Neural progenitor cell (in vitro differentiated cells): ENCODE data around the gene BARX2. TPM values are rescaled to one million over a fixed set of nuclear protein-coding genes. Genes with fewer than 3 reads are reported as not detected.

Source experiments
- DNase-seq: peaks from one replicate; pipeline ENCODE4 v3.0.0-alpha.2; 2016; ENCODE audit warnings: low spot score
- H2AFZ ChIP-seq: fragments of 200-600 bp; sonication (generic); replicated peaks from 2 replicates; pipeline ENCODE4 v1.6.1; 2016; ENCODE audit warnings: antibody characterized with exemption
- H3F3A ChIP-seq: fragments of 200-600 bp; sonication (generic); 2 replicates; pipeline ENCODE4 v1.6.1; 2016; ENCODE audit warnings: antibody characterized with exemption, low read depth
- H3K27ac ChIP-seq: fragments of 200-600 bp; sonication (generic); 2 replicates; pipeline ENCODE4 v1.5.1; 2016; ENCODE audit warnings: mild to moderate bottlenecking
- H3K27me3 ChIP-seq: fragments of 200-600 bp; sonication (generic); 2 replicates; pipeline ENCODE4 v1.6.1; 2016; ENCODE audit warnings: mild to moderate bottlenecking, moderate library complexity
- H3K36me3 ChIP-seq: fragments of 200-600 bp; sonication (generic); 2 replicates; pipeline ENCODE4 v1.5.1; 2016
- H3K4me1 ChIP-seq: fragments of 200-600 bp; sonication (generic); 2 replicates; pipeline ENCODE4 v1.6.1; 2016; ENCODE audit warnings: mixed run types
- H3K4me2 ChIP-seq: fragments of 200-600 bp; sonication (generic); 2 replicates; pipeline ENCODE4 v1.6.1; 2016
- H3K4me3 ChIP-seq: fragments of 200-600 bp; sonication (generic); 2 replicates; pipeline ENCODE4 v1.5.1; 2016
- H3K79me2 ChIP-seq: fragments of 200-600 bp; sonication (generic); 2 replicates; pipeline ENCODE4 v1.6.1; 2016; ENCODE audit warnings: low read depth
- H3K9ac ChIP-seq: fragments of 200-600 bp; sonication (generic); 2 replicates; pipeline ENCODE4 v1.6.1; 2016
- H3K9me3 ChIP-seq: fragments of 200-600 bp; sonication (generic); 2 replicates; pipeline ENCODE4 v1.5.1; 2016; ENCODE audit warnings: low read depth
- H4K20me1 ChIP-seq: fragments of 200-600 bp; sonication (generic); 2 replicates; pipeline ENCODE4 v1.6.1; 2016; ENCODE audit warnings: low read depth
- H3K27ac Mint-ChIP-seq: 3 replicates; pipeline ENCODE4 v1.8.0; 2021; ENCODE audit warnings: mixed read lengths
- H3K27me3 Mint-ChIP-seq: 2 replicates; pipeline ENCODE4 v1.8.0; 2022; ENCODE audit warnings: low read depth, mild to moderate bottlenecking, inconsistent platforms, moderate library complexity, mixed read lengths; ENCODE audit not compliant: insufficient read depth
- H3K36me3 Mint-ChIP-seq: 3 replicates; pipeline ENCODE4 v1.8.0; 2021; ENCODE audit warnings: mixed read lengths
- H3K4me1 Mint-ChIP-seq: 3 replicates; pipeline ENCODE4 v1.8.0; 2021; ENCODE audit warnings: mixed read lengths
- H3K4me3 Mint-ChIP-seq: 3 replicates; pipeline ENCODE4 v1.8.0; 2021; ENCODE audit warnings: mild to moderate bottlenecking, moderate library complexity, mixed read lengths
- H3K9me3 Mint-ChIP-seq: 3 replicates; pipeline ENCODE4 v1.8.0; 2020; ENCODE audit warnings: mixed read lengths
- CTCF ChIP-seq: fragments of 200-600 bp; sonication (generic); IDR thresholded peaks from 2 replicates; pipeline ENCODE4 v1.5.1; 2017; ENCODE audit warnings: antibody characterized with exemption, mild to moderate bottlenecking
- EZH2 ChIP-seq: fragments of 200-600 bp; sonication (generic); IDR thresholded peaks from 2 replicates; pipeline ENCODE4 v1.6.1; 2017; ENCODE audit warnings: antibody characterized with exemption, mild to moderate bottlenecking, moderate library complexity
- EZH2phosphoT487 ChIP-seq: fragments of 200-600 bp; sonication (generic); IDR thresholded peaks from 2 replicates; pipeline ENCODE4 v1.6.1; 2017; ENCODE audit warnings: antibody characterized with exemption
- total RNA-seq: library from RNA; depleted of rRNA; stranded (reverse); fragments of >200 nt; gene quantifications from 2 replicates; pipeline ENCODE4 v1.2.3, GENCODE V29; 2015; ENCODE audit warnings: low replicate concordance

Gene BARX2
- total RNA-seq, 1 donor from 2014 or later, result not detected

- Histone ChIP-seq H3F3A (no peaks in the 10 kb centered on the region), H3K9ac (no peak overlapping the region), H3K9me3 (peaks cover 10% of the 10 kb centered on the region), H2AFZ (no peak overlapping the region), H3K27ac (no peak overlapping the region), H3K4me1 (no peaks in the 10 kb centered on the region), H3K36me3 (no peaks in the 10 kb centered on the region), H3K27me3 (no peaks in the 10 kb centered on the region), H3K4me2 (no peak overlapping the region), H4K20me1 (no peaks in the 10 kb centered on the region), H3K4me3 (no peak overlapping the region), H3K79me2 (no peaks in the 10 kb centered on the region)
- Mint-ChIP-seq H3K27me3 (peaks cover 2% of the 10 kb centered on the region), H3K9me3 (peaks cover 11% of the 10 kb centered on the region), H3K36me3 (no peaks in the 10 kb centered on the region), H3K4me1 (peaks cover 4% of the 10 kb centered on the region), H3K27ac (no peak overlapping the region), H3K4me3 (no peak overlapping the region)
- TF ChIP-seq EZH2phosphoT487 (no peak), CTCF (no peak), EZH2 (no peak)
- DNase-seq, result no peak
Measured at GRCh38 chr11:129426776-129427175, 51.1 kb downstream of the BARX2 start.

- H4K20me1 ChIP-seq, result no peaks in the 10 kb centered on the region
- H3K9me3 ChIP-seq, result peaks cover 10% of the 10 kb centered on the region
- peaks cover 2% of the 10 kb centered on the region for H3K27me3 Mint-ChIP-seq
- H3K4me3 Mint-ChIP-seq, result no peak overlapping the region
- no peak overlapping the region for H3K9ac ChIP-seq
- H3K4me1 ChIP-seq, result no peaks in the 10 kb centered on the region
- no peak overlapping the region for H3K27ac Mint-ChIP-seq
- no peak overlapping the region for H3K27ac ChIP-seq
- H3K36me3 Mint-ChIP-seq, result no peaks in the 10 kb centered on the region
- peaks cover 4% of the 10 kb centered on the region for H3K4me1 Mint-ChIP-seq
- no peak overlapping the region for H3K4me3 ChIP-seq
- H3K4me2 ChIP-seq, result no peak overlapping the region
- no peaks in the 10 kb centered on the region for H3K79me2 ChIP-seq
- DNase-seq, result no peak
- TF ChIP-seq EZH2 (no peak), EZH2phosphoT487 (no peak), CTCF (no peak)
- H2AFZ ChIP-seq, result no peak overlapping the region
- H3K36me3 ChIP-seq, result no peaks in the 10 kb centered on the region
- peaks cover 11% of the 10 kb centered on the region for H3K9me3 Mint-ChIP-seq
- H3F3A ChIP-seq, result no peaks in the 10 kb centered on the region
- no peaks in the 10 kb centered on the region for H3K27me3 ChIP-seq
Measured at GRCh38 chr11:129427376-129427775, 51.7 kb downstream of the BARX2 start.

- TF ChIP-seq EZH2phosphoT487, result no peak
- no peak for TF ChIP-seq EZH2
- no peak for TF ChIP-seq CTCF
- Histone ChIP-seq H3K27me3 (no peaks in the 10 kb centered on the region), H3K79me2 (no peaks in the 10 kb centered on the region), H3K27ac (no peak overlapping the region), H3F3A (no peaks in the 10 kb centered on the region), H3K36me3 (no peaks in the 10 kb centered on the region), H3K4me1 (no peaks in the 10 kb centered on the region), H3K9me3 (peaks cover 10% of the 10 kb centered on the region), H3K9ac (no peak overlapping the region), H3K4me3 (no peak overlapping the region), H2AFZ (no peak overlapping the region), H3K4me2 (no peak overlapping the region), H4K20me1 (no peaks in the 10 kb centered on the region)
- H3K4me3 Mint-ChIP-seq, result no peak overlapping the region
- H3K9me3 Mint-ChIP-seq, result peaks cover 11% of the 10 kb centered on the region
- no peak for DNase-seq
- H3K4me1 Mint-ChIP-seq, result peaks cover 4% of the 10 kb centered on the region
- no peak overlapping the region for H3K27ac Mint-ChIP-seq
- H3K27me3 Mint-ChIP-seq, result peaks cover 2% of the 10 kb centered on the region
- H3K36me3 Mint-ChIP-seq, result no peaks in the 10 kb centered on the region
Measured at GRCh38 chr11:129427816-129428406, 52.3 kb downstream of the BARX2 start.
